ENCODE results near the gene CD248.
A peak's percentile ranks its signal among the peaks of the same experiment; 100 is the strongest.

Gene CD248, protein sequence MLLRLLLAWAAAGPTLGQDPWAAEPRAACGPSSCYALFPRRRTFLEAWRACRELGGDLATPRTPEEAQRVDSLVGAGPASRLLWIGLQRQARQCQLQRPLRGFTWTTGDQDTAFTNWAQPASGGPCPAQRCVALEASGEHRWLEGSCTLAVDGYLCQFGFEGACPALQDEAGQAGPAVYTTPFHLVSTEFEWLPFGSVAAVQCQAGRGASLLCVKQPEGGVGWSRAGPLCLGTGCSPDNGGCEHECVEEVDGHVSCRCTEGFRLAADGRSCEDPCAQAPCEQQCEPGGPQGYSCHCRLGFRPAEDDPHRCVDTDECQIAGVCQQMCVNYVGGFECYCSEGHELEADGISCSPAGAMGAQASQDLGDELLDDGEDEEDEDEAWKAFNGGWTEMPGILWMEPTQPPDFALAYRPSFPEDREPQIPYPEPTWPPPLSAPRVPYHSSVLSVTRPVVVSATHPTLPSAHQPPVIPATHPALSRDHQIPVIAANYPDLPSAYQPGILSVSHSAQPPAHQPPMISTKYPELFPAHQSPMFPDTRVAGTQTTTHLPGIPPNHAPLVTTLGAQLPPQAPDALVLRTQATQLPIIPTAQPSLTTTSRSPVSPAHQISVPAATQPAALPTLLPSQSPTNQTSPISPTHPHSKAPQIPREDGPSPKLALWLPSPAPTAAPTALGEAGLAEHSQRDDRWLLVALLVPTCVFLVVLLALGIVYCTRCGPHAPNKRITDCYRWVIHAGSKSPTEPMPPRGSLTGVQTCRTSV

DNA sequence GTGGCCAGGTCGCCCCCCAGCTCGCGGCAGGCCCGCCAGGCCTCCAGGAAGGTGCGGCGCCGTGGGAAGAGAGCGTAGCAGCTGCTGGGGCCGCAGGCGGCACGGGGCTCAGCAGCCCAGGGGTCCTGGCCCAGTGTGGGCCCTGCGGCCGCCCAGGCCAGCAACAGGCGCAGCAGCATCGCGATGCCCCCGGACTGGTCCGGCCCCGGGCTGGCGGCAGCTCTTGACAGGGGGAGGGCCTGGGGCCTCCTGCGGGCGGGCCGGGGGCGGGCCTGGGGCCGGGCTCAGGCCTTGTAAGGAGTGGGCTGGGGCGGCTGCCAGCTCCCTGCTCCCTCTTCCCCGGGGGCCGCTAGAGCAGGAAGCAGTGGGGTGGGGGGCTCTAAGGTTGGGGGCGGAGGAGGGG lies at the start of gene CD248:
Gene CD248, minus strand, starts transcription at position 196 of the 403 bp plus-strand sequence. Its CDS starts 17 bp downstream, at position 179.
- TF ChIP-seq, protein P1, sequence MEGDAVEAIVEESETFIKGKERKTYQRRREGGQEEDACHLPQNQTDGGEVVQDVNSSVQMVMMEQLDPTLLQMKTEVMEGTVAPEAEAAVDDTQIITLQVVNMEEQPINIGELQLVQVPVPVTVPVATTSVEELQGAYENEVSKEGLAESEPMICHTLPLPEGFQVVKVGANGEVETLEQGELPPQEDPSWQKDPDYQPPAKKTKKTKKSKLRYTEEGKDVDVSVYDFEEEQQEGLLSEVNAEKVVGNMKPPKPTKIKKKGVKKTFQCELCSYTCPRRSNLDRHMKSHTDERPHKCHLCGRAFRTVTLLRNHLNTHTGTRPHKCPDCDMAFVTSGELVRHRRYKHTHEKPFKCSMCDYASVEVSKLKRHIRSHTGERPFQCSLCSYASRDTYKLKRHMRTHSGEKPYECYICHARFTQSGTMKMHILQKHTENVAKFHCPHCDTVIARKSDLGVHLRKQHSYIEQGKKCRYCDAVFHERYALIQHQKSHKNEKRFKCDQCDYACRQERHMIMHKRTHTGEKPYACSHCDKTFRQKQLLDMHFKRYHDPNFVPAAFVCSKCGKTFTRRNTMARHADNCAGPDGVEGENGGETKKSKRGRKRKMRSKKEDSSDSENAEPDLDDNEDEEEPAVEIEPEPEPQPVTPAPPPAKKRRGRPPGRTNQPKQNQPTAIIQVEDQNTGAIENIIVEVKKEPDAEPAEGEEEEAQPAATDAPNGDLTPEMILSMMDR (IDR thresholded peaks at IDR 0.05; ENCODE audit: poor library complexity, severe bottlenecking), result no peak

DNA sequence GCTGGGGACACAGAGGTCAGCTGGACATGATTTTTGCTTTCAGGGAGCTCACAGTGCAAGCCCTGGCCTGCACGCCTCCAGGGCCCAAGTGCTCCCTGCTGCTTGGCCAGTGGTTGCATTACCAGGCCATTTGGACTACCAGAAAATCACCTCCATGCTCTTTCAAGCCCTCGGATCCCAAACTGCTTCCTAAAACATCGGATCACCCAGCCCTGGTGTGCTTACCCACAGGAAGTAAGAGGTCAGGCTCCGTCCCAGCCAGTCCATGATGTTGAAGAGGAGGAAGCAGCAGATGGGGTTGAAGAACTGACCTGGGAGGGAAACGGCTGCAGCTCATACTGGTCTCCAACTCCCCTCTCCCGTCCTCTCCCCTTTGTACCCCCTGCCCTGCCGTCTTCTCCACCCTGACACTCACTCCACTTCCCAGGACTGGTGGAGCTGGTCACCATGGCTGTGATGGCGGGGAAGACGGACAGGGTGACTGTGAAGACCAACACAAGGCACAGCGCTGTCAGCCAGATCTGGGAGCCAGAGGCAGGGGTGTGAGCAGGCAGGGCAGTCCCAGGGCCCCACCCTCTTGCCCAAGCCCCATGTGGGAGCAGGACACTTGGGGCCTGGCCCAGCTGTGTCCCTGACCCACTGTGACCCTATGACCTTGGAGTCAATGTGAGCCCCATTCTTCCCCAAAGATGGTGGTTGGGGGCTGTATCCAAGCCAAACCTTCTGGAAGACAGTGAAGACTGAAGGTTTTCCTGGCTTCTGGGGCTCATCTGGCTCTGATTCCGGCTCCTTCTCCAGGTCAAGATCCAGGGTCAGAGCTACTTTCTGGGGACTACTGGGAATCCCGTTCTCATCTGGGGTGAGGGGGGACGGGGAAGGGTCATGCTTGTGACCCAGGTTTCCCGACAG lies 49.1 kb upstream of the CD248 start:
- Histone ChIP-seq H3K9me3 (ENCODE audit: severe bottlenecking) (no peaks in the 10 kb centered on the region), H3K27ac (ENCODE audit: poor library complexity, severe bottlenecking) (no peak overlapping the region), H3K27me3 (ENCODE audit: insufficient read depth, poor library complexity, severe bottlenecking) (no peaks in the 10 kb centered on the region), H3K4me3 (ENCODE audit: severe bottlenecking) (no peak overlapping the region), H3K36me3 (ENCODE audit: low read depth) (peaks cover 26% of the 10 kb centered on the region), H3K4me1 (ENCODE audit: insufficient read depth, poor library complexity, severe bottlenecking) (peaks cover 4% of the 10 kb centered on the region)
- TF ChIP-seq, protein P1 (IDR thresholded peaks at IDR 0.05; ENCODE audit: poor library complexity, severe bottlenecking), result no peak
- DNase-seq (ENCODE audit: low spot score) (no peak), ATAC-seq (ENCODE audit: low read depth) (no peak)

More for the DNA sequence above, at the start of gene CD248:
- H3K27me3 ChIP-seq (ENCODE audit: insufficient read depth, poor library complexity, severe bottlenecking), result no peaks in the 10 kb centered on the region
- H3K27ac ChIP-seq (ENCODE audit: poor library complexity, severe bottlenecking), result peak within 1 kb of the TSS; percentile 2
- ATAC-seq (ENCODE audit: low read depth), result no peak
- H3K36me3 ChIP-seq (ENCODE audit: low read depth), result no peaks in the 10 kb centered on the region
- peaks cover 3% of the 10 kb centered on the region for H3K9me3 ChIP-seq (ENCODE audit: severe bottlenecking)
- no peak for DNase-seq (ENCODE audit: low spot score)
- H3K4me1 ChIP-seq (ENCODE audit: insufficient read depth, poor library complexity, severe bottlenecking), result peaks cover 6% of the 10 kb centered on the region
- H3K4me3 ChIP-seq (ENCODE audit: severe bottlenecking), result no peak within 1 kb of the TSS

DNA sequence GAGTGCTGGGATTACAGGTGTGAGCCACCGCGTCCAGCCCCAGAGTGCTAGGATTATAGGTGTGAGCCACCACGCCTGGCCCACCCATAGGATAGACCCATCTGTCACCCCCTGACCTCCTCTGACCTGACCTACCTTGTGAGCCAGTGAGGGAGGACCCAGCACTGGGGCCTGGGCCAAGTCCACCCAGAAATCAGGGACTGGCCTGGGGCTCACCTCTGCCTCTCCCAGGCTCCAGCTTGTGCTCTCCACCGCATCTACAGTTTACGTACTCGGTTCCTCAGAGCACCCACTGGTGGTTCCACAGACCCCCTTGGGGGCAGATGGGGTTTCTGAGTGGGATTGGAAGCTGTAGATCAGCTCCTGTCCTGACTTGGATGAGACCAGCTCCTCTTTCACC lies 48.3 kb upstream of the CD248 start:
- ATAC-seq (ENCODE audit: low read depth) (no peak), DNase-seq (ENCODE audit: low spot score) (no peak)
- H3K9me3 ChIP-seq (ENCODE audit: severe bottlenecking), result no peaks in the 10 kb centered on the region
- H3K27me3 ChIP-seq (ENCODE audit: insufficient read depth, poor library complexity, severe bottlenecking), result no peaks in the 10 kb centered on the region
- H3K4me3 ChIP-seq (ENCODE audit: severe bottlenecking), result no peak overlapping the region
- H3K4me1 ChIP-seq (ENCODE audit: insufficient read depth, poor library complexity, severe bottlenecking), result peaks cover 1% of the 10 kb centered on the region
- TF ChIP-seq, protein P1 (IDR thresholded peaks at IDR 0.05; ENCODE audit: poor library complexity, severe bottlenecking), result no peak
- H3K27ac ChIP-seq (ENCODE audit: poor library complexity, severe bottlenecking), result no peak overlapping the region
- peaks cover 26% of the 10 kb centered on the region for H3K36me3 ChIP-seq (ENCODE audit: low read depth)

DNA sequence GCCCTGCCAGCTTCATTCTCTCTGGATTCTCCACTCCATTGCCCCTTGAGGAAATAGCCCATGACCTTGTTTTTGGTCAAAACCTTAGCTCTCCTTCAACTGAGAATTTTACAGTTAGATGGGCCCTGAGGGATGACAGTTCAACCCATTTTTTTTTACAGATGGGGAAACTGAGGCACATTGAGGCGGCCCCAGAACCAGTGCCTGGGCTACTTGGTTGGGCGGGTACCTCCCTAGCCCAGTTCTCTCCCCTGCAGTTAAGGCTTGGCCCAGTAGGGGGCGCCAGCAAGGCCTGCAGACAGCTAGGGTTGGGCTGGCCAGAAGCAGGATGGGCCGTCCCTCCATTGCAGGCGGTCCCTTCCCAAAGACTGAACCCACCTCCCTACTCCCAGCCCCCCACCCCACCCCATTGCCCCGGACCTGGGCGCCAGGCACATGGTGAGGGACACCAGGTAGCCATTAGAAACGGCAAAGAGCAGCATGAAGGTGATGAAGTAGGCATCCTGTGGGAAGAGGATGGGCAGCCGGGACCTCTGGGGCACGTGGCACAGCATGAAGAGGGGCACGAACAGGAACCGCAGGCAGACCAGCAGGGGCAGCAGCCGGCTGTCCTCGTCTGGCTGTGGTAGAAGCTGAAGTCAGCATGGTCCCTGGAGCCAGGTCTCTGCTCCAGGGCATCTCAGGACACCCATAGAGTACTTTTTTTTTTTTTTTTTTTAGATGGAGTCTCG lies 47.1 kb upstream of the CD248 start:
- TF ChIP-seq, protein P1 (IDR thresholded peaks at IDR 0.05; ENCODE audit: poor library complexity, severe bottlenecking), result peak; percentile 68
- no peak overlapping the region for H3K4me3 ChIP-seq (ENCODE audit: severe bottlenecking)
- no peaks in the 10 kb centered on the region for H3K27me3 ChIP-seq (ENCODE audit: insufficient read depth, poor library complexity, severe bottlenecking)
- no peaks in the 10 kb centered on the region for H3K4me1 ChIP-seq (ENCODE audit: insufficient read depth, poor library complexity, severe bottlenecking)
- no peak for DNase-seq (ENCODE audit: low spot score)
- no peaks in the 10 kb centered on the region for H3K9me3 ChIP-seq (ENCODE audit: severe bottlenecking)
- no peak for ATAC-seq (ENCODE audit: low read depth)
- no peak overlapping the region for H3K27ac ChIP-seq (ENCODE audit: poor library complexity, severe bottlenecking)
- peaks cover 26% of the 10 kb centered on the region for H3K36me3 ChIP-seq (ENCODE audit: low read depth)
